OCI-LY1 (cell line): ENCODE data around the gene IL17RE.

ENCODE experiments used
- CTCF ChIP-seq: fragments of 200-600 bp; sonication (generic), shearing (Covaris generic); IDR thresholded peaks from 2 replicates; pipeline ENCODE4 v1.5.1; 2017; ENCODE audit warnings: mild to moderate bottlenecking, antibody characterized with exemption, low read length, moderate library complexity, mixed read lengths
- EZH2 ChIP-seq: fragments of 200-600 bp; sonication (generic), shearing (Covaris generic); IDR thresholded peaks from 2 replicates; pipeline ENCODE4 v1.8.0; 2017; ENCODE audit warnings: borderline replicate concordance, mixed run types, mild to moderate bottlenecking, antibody characterized with exemption, low read length, moderate library complexity, mixed read lengths

- TF ChIP-seq CTCF (no peak), EZH2 (no peak)
Measured at GRCh38 chr3:9917820-9918219, 15.2 kb downstream of the IL17RE start.
